Psoas muscle (tissue), 8 donors: ENCODE data around the gene MED9. TPM values are rescaled to one million over a fixed set of nuclear protein-coding genes. Genes with fewer than 3 reads are reported as not detected.

Source experiments
- ATAC-seq, 4 donors: fragments of 200-7000 bp; cut with Tn5 transposase; one replicate each; pipeline ENCODE4 v1.9.1; 2020; ENCODE audit warnings: moderate library complexity in 3 of 4, mild to moderate bottlenecking in 2 of 4
- DNase-seq, 2 donors: peaks; one replicate each; pipeline ENCODE4 v3.0.0-alpha.2; 2020
- H3K27ac ChIP-seq: fragments of 200-600 bp; one replicate; pipeline ENCODE4 v1.8.0; 2022
- H3K27me3 ChIP-seq, 3 donors: fragments of 200-600 bp in 1 of 3; one replicate each; pipeline versions ENCODE4 v1.6.1 to v1.8.0; 2013 to 2022; ENCODE audit warnings: low read length in 2 of 3, mild to moderate bottlenecking in 2 of 3, moderate library complexity in 1 of 3; ENCODE audit not compliant: insufficient read depth in 3 of 3
- H3K36me3 ChIP-seq, 2 donors: fragments of 200-600 bp in 1 of 2; one replicate each; pipeline versions ENCODE4 v1.6.1 to v1.8.0; 2013 to 2022; ENCODE audit warnings: low read depth in 1 of 2, mild to moderate bottlenecking in 1 of 2, moderate library complexity in 1 of 2; ENCODE audit not compliant: insufficient read depth in 1 of 2
- H3K4me1 ChIP-seq: fragments of 200-600 bp; one replicate; pipeline ENCODE4 v1.8.0; 2022
- H3K4me3 ChIP-seq: fragments of 200-600 bp; one replicate; pipeline ENCODE4 v1.8.0; 2022; ENCODE audit warnings: mild to moderate bottlenecking
- H3K9me3 ChIP-seq: fragments of 200-600 bp; one replicate; pipeline ENCODE4 v1.8.0; 2022
- CTCF ChIP-seq: fragments of 200-600 bp; IDR thresholded peaks from one replicate; pipeline ENCODE4 v1.8.0; 2022; ENCODE audit warnings: antibody characterized with exemption
- WGBS, 3 donors: extraction: QIAGEN DNeasy Blood & Tissue Kit; methylation state at CpG; one replicate each; pipeline versions ENCODE4 v1.1.6 to v1.1.7; 2013; 5-methylcytosine and 5-hydroxymethylcytosine counted together
- intact Hi-C, 2 donors: fragments of 100-400 bp; cut with DNase I; formaldehyde crosslinking; loops; one replicate each; pipeline versions ENCODE4 v1.11.0 to v1.14.2; 2022
- polyA plus RNA-seq, 3 donors: library from polyadenylated mRNA; stranded (reverse); fragments of 200-250 nt; gene quantifications; one replicate each; pipeline ENCODE4 v1.2.3, GENCODE V29; 2013
- total RNA-seq, 4 donors: library from RNA; stranded (reverse); fragmentation: NEBNext Ultra II Directional in 2 of 4; extraction: Animal tissue kit (Norgen Biotek cat#: 25700) in 2 of 4; gene quantifications; one replicate each; pipeline versions ENCODE4 v1.2.1 to v1.2.4, GENCODE V29; 2021 to 2023
- donor health status: healthy with polysubstance abuse.
- donor health status: DM: no; HTN: no; CAD: no; lungs with moderate emphysema.
- donor health status: Bipolar disorder and iron deficiency.
- donor health status: healthy.
- donor health status: DM: yes; HTN: yes; CAD: no.
- donor health status: DM: no; HTN: no; CAD: no.
- donor health status: DM: no; HTN: no; CAD: no.
- donor health status: DM: yes; HTN: yes; CAD: no.

MED9 gene
- total and polyA plus RNA-seq, 7 donors = 12.4 to 29.6 (median 18.3) TPM

- H3K36me3 ChIP-seq = no peaks in the 10 kb centered on the region
- H3K4me3 ChIP-seq = no peak overlapping the region
- DNase-seq (no peak), ATAC-seq (no peak)
- H3K9me3 ChIP-seq = no peaks in the 10 kb centered on the region
- no peak for TF ChIP-seq CTCF
- H3K27me3 ChIP-seq = peaks cover 0 to 11% (median 2%) of the 10 kb centered on the region in 3 donors
- intact Hi-C loops = loop anchor here in 1 of 2 donors (5.0 kb wide), 1 partner anchor 37 kb away; no protein-coding TSS in a partner anchor
- no peaks in the 10 kb centered on the region for H3K4me1 ChIP-seq
- no peak overlapping the region for H3K27ac ChIP-seq
- WGBS, 3 donors = 95 to 99% (median 97%) methylated on average over 4 of the region's 4 CpGs
These were observed 7.4 kb upstream of the MED9 start for GRCh38 chr17:17469358-17469757.

GRCh38 chr17:17469996-17470395, 6.8 kb upstream of the MED9 start:
- intact Hi-C loops = loop anchor here in 1 of 2 donors (5.0 kb wide), 1 partner anchor 38 kb away; no protein-coding TSS in a partner anchor
- ATAC-seq = no peak
- 79 to 88% (median 87%) methylated on average over 3 of the region's 3 CpGs for WGBS, 3 donors
- H3K27ac ChIP-seq = no peak overlapping the region
- H3K4me3 ChIP-seq = no peak overlapping the region
- peaks cover 0 to 11% (median 2%) of the 10 kb centered on the region in 3 donors for H3K27me3 ChIP-seq
- H3K36me3 ChIP-seq = no peaks in the 10 kb centered on the region
- no peaks in the 10 kb centered on the region for H3K9me3 ChIP-seq
- no peak for DNase-seq
- no peak for TF ChIP-seq CTCF
- H3K4me1 ChIP-seq = no peaks in the 10 kb centered on the region

DNA sequence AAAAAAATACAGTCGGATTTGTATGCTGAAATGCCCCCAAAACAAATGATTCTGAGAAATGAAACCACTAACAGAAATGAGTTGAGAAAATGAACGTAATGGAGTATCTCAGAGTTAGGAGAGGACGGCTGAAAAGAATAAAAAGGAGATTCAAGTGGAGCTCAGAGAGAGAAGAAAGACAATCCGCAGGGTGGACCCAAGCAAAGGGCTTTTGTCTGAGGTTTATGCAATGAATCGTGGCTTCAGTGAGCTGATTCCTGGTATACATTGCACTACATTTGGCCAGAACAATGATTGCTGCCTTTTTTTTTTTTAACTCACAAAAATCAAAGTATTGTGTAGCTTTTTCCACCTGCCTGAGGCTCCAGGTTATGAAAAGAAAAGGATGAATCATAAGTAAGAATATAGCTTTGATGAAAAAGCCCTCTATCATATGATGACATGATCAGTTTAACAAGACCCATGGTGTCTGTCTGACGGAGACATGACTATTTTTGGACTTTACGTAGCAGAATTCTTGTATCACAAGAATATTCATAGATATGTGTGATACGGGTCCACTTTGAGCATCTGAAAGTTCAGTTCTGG, 4.4 kb upstream of the MED9 start:
- Histone ChIP-seq H3K4me3 (no peak overlapping the region), H3K36me3 (no peaks in the 10 kb centered on the region), H3K4me1 (no peaks in the 10 kb centered on the region), H3K9me3 (no peaks in the 10 kb centered on the region), H3K27ac (no peak overlapping the region), H3K27me3 (peaks cover 0 to 11% (median 2%) of the 10 kb centered on the region in 3 donors)
- no peak for DNase-seq
- no peak for ATAC-seq
- no peak for TF ChIP-seq CTCF
- 59 to 61% (median 61%) methylated on average over 8 of the region's 8 CpGs for WGBS, 3 donors
- intact Hi-C loops = no loop called here

DNA sequence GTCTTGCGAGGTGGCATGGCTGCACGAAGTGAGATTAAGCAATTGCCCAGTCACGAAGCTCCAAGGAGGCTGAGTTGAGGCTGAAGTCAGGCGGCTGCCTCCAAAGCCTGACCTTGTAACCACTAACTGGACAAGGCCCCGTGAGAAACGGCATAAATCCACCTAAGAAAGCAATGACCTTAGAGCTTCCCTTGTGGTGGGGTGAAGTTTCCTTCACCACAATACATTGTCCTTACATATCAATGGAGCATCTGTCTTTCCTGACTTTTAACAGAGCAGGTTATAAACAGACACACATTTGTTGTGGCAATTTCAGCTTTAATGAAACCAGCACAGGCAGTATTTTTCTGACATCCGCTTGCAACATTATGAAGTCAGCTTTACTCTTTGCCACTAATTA, 2.5 kb upstream of the MED9 start:
- no peak overlapping the region for H3K4me3 ChIP-seq
- no peak for DNase-seq

More for the DNA sequence above, 2.5 kb upstream of the MED9 start:
- intact Hi-C loops = no loop called here
- TF ChIP-seq CTCF = no peak
- Histone ChIP-seq H3K36me3 (peaks cover 0 to 1% of the 10 kb centered on the region in 2 donors), H3K27me3 (peaks cover 0 to 11% (median 2%) of the 10 kb centered on the region in 3 donors), H3K9me3 (no peaks in the 10 kb centered on the region), H3K4me1 (peaks cover 18% of the 10 kb centered on the region), H3K27ac (no peak overlapping the region)
- WGBS, 3 donors = 66 to 70% (median 68%) methylated on average over 7 of the region's 7 CpGs
- ATAC-seq = no peak
